ENCODE measurements around the gene SPDEF. TPM values are rescaled to one million over a fixed set of nuclear protein-coding genes. Genes with fewer than 3 reads are reported as not detected.
A peak's percentile ranks its signal among the peaks of the same experiment; 100 is the strongest.

The SPDEF gene
- total RNA-seq, 2 experiments from 2014 or later, result not detected

- POLR2A ChIA-PET, result no interaction called here
Observed at GRCh38 chr6:34556493-34556892, 364 bp upstream of the SPDEF start.

GRCh38 chr6:34555328-34555727 is 801 bp downstream of the SPDEF start:
- ChIA-PET CTCF (interaction anchor here (1.6 kb wide), 1 partner anchor 9 kb away, joined by 3 read pairs; no protein-coding TSS in a partner anchor), POLR2A (no interaction called here)
- DNase-seq, result no peak
- Mint-ChIP-seq H3K4me1 (peaks cover 17% of the 10 kb centered on the region), H3K36me3 (ENCODE audit: low read depth) (no peaks in the 10 kb centered on the region), H3K27ac (no peak overlapping the region), H3K27me3 (no peaks in the 10 kb centered on the region), H3K4me3 (no peak overlapping the region), H3K9me3 (no peaks in the 10 kb centered on the region)

More at GRCh38 chr6:34556493-34556892, 364 bp upstream of the SPDEF start:
- CTCF ChIA-PET, result interaction anchor here (0.6 to 1.6 kb wide), 2 partner anchors 11 to 54 kb away, joined by 3 read pairs; no protein-coding TSS in a partner anchor
- no peak for DNase-seq
- H3K9me3 Mint-ChIP-seq, result no peaks in the 10 kb centered on the region
- no peak overlapping the region for H3K27ac Mint-ChIP-seq
- H3K36me3 Mint-ChIP-seq (ENCODE audit: low read depth), result no peaks in the 10 kb centered on the region
- H3K4me3 Mint-ChIP-seq, result no peak overlapping the region
- H3K4me1 Mint-ChIP-seq, result peaks cover 17% of the 10 kb centered on the region
- H3K27me3 Mint-ChIP-seq, result no peaks in the 10 kb centered on the region

- peak; percentile 18 for DNase-seq
- Mint-ChIP-seq H3K9me3 (no peaks in the 10 kb centered on the region), H3K27me3 (no peaks in the 10 kb centered on the region), H3K4me1 (peaks cover 17% of the 10 kb centered on the region), H3K27ac (no peak overlapping the region), H3K4me3 (no peak overlapping the region), H3K36me3 (ENCODE audit: low read depth) (no peaks in the 10 kb centered on the region)
- POLR2A ChIA-PET, result no interaction called here
- CTCF ChIA-PET, result interaction anchor here (1.6 kb wide), 1 partner anchor 9 kb away, joined by 3 read pairs; no protein-coding TSS in a partner anchor
Observed at GRCh38 chr6:34555007-34555322, 1.2 kb downstream of the SPDEF start.

- Mint-ChIP-seq H3K27me3 (no peaks in the 10 kb centered on the region), H3K4me1 (peaks cover 17% of the 10 kb centered on the region), H3K4me3 (no peak overlapping the region), H3K27ac (peak overlapping the region; percentile 62), H3K36me3 (ENCODE audit: low read depth) (no peaks in the 10 kb centered on the region), H3K9me3 (no peaks in the 10 kb centered on the region)
- POLR2A ChIA-PET, result no interaction called here
- no peak for DNase-seq
- CTCF ChIA-PET, result interaction anchor here (1.6 kb wide), 1 partner anchor 9 kb away, joined by 3 read pairs; no protein-coding TSS in a partner anchor
Observed at GRCh38 chr6:34554291-34555006, 1.7 kb downstream of the SPDEF start.

GRCh38 chr6:34553750-34554149 is 2.4 kb downstream of the SPDEF start:
- H3K4me3 Mint-ChIP-seq, result no peak overlapping the region
- no peaks in the 10 kb centered on the region for H3K9me3 Mint-ChIP-seq
- H3K36me3 Mint-ChIP-seq (ENCODE audit: low read depth), result no peaks in the 10 kb centered on the region
- peak overlapping the region; percentile 62 for H3K27ac Mint-ChIP-seq
- H3K4me1 Mint-ChIP-seq, result peaks cover 17% of the 10 kb centered on the region
- ChIA-PET POLR2A (no interaction called here), CTCF (interaction anchor here (1.0 kb wide), 1 partner anchor 394 kb away, joined by 3 read pairs; no protein-coding TSS in a partner anchor)
- DNase-seq, result no peak
- no peaks in the 10 kb centered on the region for H3K27me3 Mint-ChIP-seq

- no peak for DNase-seq
Observed at GRCh38 chr6:34553146-34553545, 3.0 kb downstream of the SPDEF start.

GRCh38 chr6:34552620-34553019 is 3.5 kb downstream of the SPDEF start:
- Mint-ChIP-seq H3K36me3 (ENCODE audit: low read depth) (no peaks in the 10 kb centered on the region), H3K9me3 (no peaks in the 10 kb centered on the region), H3K27me3 (no peaks in the 10 kb centered on the region), H3K4me1 (peaks cover 17% of the 10 kb centered on the region), H3K27ac (no peak overlapping the region), H3K4me3 (no peak overlapping the region)
- ChIA-PET CTCF (interaction anchor here (1.0 kb wide), 1 partner anchor 395 kb away, joined by 3 read pairs; no protein-coding TSS in a partner anchor), POLR2A (no interaction called here)
- no peak for DNase-seq

More at GRCh38 chr6:34553146-34553545, 3.0 kb downstream of the SPDEF start:
- ChIA-PET CTCF (interaction anchor here (1.0 kb wide), 1 partner anchor 395 kb away, joined by 3 read pairs; no protein-coding TSS in a partner anchor), POLR2A (no interaction called here)
- H3K27me3 Mint-ChIP-seq, result no peaks in the 10 kb centered on the region
- no peak overlapping the region for H3K4me3 Mint-ChIP-seq
- peaks cover 17% of the 10 kb centered on the region for H3K4me1 Mint-ChIP-seq
- H3K36me3 Mint-ChIP-seq (ENCODE audit: low read depth), result no peaks in the 10 kb centered on the region
- H3K9me3 Mint-ChIP-seq, result no peaks in the 10 kb centered on the region
- H3K27ac Mint-ChIP-seq, result no peak overlapping the region

- POLR2A ChIA-PET, result no interaction called here
- Mint-ChIP-seq H3K4me3 (no peak overlapping the region), H3K9me3 (no peaks in the 10 kb centered on the region), H3K36me3 (ENCODE audit: low read depth) (no peaks in the 10 kb centered on the region), H3K27me3 (no peaks in the 10 kb centered on the region), H3K27ac (no peak overlapping the region), H3K4me1 (peaks cover 17% of the 10 kb centered on the region)
- no peak for DNase-seq
- CTCF ChIA-PET, result no interaction called here
Observed at GRCh38 chr6:34551720-34552119, 4.4 kb downstream of the SPDEF start.

GRCh38 chr6:34549804-34550202 is 6.3 kb downstream of the SPDEF start:
- no peak overlapping the region for H3K4me3 Mint-ChIP-seq
- ChIA-PET POLR2A (no interaction called here), CTCF (no interaction called here)
- H3K36me3 Mint-ChIP-seq (ENCODE audit: low read depth), result no peaks in the 10 kb centered on the region
- no peak for DNase-seq
- no peaks in the 10 kb centered on the region for H3K9me3 Mint-ChIP-seq
- H3K4me1 Mint-ChIP-seq, result peaks cover 12% of the 10 kb centered on the region
- no peak overlapping the region for H3K27ac Mint-ChIP-seq
- H3K27me3 Mint-ChIP-seq, result no peaks in the 10 kb centered on the region

GRCh38 chr6:34549026-34549803 is 6.9 kb downstream of the SPDEF start:
- Mint-ChIP-seq H3K9me3 (no peaks in the 10 kb centered on the region), H3K27me3 (no peaks in the 10 kb centered on the region), H3K4me3 (no peak overlapping the region), H3K27ac (no peak overlapping the region), H3K36me3 (ENCODE audit: low read depth) (no peaks in the 10 kb centered on the region), H3K4me1 (peaks cover 7% of the 10 kb centered on the region)
- no peak for DNase-seq
- ChIA-PET POLR2A (no interaction called here), CTCF (interaction anchor here (1.0 kb wide), 1 partner anchor 29 kb away, joined by 3 read pairs; no protein-coding TSS in a partner anchor)

GRCh38 chr6:34547701-34548644 is 8.2 kb downstream of the SPDEF start:
- Mint-ChIP-seq H3K27me3 (no peaks in the 10 kb centered on the region), H3K9me3 (no peaks in the 10 kb centered on the region), H3K36me3 (ENCODE audit: low read depth) (no peaks in the 10 kb centered on the region), H3K4me1 (no peaks in the 10 kb centered on the region), H3K27ac (no peak overlapping the region), H3K4me3 (no peak overlapping the region)
- ChIA-PET CTCF (interaction anchor here (0.6 to 1.2 kb wide), 3 partner anchors 7 to 30 kb away, joined by 3 to 6 read pairs (median 4); no protein-coding TSS in a partner anchor), POLR2A (no interaction called here)
- no peak for DNase-seq

- no peaks in the 10 kb centered on the region for H3K27me3 Mint-ChIP-seq
- no peak for DNase-seq
- no peaks in the 10 kb centered on the region for H3K4me1 Mint-ChIP-seq
- CTCF ChIA-PET, result interaction anchor here (0.6 to 1.0 kb wide), 2 partner anchors 9 to 137 kb away, joined by 3 read pairs; partner anchors contain the start of gene SPDEF
- no peaks in the 10 kb centered on the region for H3K36me3 Mint-ChIP-seq (ENCODE audit: low read depth)
- POLR2A ChIA-PET, result no interaction called here
- H3K4me3 Mint-ChIP-seq, result no peak overlapping the region
- H3K9me3 Mint-ChIP-seq, result no peaks in the 10 kb centered on the region
- H3K27ac Mint-ChIP-seq, result no peak overlapping the region
Observed at GRCh38 chr6:34546551-34547321, 9.4 kb downstream of the SPDEF start.

Data from activated CD4-positive, alpha-beta T cell treated with anti-CD3 and anti-CD28 coated beads, Interleukin-2, amount 10 ng/mL, durations not matched to agents 7 days and 5 days (primary cell).